GM19099 (cell line): ENCODE data around the gene RFPL1.

Experiments used
- POLR2A ChIP-seq: IDR thresholded peaks from 3 replicates; pipeline ENCODE4 v1.6.1; 2011; ENCODE audit warnings: low read depth; ENCODE audit not compliant: insufficient read length; ENCODE audit errors: extremely low read depth

The RFPL1 gene

DNA sequence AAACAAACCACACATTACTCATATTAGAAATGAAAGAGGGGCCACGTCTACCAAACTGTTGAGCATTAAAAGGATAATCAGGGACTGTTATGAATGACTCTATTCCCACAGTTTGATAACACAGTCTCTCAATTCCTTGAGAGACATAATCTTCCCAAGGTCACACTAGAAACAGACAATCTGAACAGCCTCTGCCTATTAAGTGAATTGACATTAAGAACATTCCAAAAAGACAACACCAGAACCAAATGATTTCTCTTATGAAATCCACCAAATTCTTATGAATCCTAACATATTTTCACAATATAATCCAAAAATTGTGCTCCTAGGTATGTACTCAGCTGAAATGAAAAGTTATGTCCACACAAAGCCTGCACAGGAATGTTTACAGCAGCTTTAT, 4.6 kb downstream of the RFPL1 start:
- TF ChIP-seq POLR2A = no peak

DNA sequence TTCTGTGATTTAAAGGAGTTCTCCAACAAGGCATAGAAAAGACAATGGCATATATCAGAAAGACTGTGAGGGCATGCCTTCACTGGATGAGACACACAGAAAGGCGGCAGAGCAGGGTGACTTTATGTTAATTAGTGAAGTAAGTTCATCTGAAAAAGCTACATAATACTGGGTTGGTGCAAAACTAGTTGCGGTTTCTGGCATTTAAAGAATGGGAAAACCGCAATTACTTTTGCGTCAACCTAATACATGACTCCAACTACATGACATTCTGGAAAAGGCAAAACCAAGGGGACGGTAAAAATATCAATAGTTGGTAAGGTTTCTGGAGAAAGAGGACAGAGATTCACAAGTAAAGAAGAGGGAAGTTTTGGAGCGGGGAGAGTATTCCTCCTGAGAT, 5.1 kb downstream of the RFPL1 start:
- no peak for TF ChIP-seq POLR2A

DNA sequence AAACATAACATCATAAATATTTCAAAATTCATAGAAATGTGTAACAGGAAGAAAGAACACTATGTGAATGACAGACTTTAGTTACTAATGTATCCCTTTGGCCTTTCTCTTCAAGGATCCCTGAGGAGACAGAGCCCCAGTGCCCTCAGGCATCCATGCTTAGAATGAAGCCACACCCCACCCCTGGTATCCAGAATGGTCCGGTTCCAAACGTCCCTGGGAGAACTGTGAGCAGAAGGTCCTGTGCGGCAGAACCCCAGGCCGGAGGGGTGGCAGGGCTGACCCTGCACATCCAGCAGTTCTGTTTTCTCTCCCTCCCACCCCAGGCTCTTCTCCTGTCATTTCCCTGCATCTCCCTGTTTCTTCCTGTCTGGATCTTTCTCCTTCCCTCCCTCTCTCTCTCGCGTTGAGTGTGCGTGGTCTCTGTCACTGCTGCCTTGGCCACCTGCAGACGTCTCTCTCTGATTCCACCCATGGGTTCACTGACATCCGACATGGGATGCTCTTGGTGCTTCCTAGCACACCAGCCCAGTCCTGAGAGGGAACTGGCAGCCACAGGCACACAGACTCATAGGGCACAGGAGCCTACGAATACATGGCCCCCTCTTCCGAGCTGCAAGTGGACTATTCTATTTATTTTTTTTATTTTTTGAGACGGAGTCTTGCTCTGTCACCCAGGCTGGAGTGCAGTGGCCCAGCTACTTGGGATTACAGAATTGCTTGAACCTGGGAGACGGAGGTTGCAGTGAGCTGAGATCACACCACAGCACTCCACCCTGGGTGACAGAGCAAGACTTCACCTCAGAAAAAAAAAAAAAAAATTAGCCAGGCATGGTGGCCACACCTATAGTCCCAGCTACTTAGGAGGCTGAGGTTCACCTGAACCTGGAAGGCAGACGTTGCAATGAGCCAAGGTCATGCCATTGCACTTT, 5.7 kb downstream of the RFPL1 start:
- no peak for TF ChIP-seq POLR2A

DNA sequence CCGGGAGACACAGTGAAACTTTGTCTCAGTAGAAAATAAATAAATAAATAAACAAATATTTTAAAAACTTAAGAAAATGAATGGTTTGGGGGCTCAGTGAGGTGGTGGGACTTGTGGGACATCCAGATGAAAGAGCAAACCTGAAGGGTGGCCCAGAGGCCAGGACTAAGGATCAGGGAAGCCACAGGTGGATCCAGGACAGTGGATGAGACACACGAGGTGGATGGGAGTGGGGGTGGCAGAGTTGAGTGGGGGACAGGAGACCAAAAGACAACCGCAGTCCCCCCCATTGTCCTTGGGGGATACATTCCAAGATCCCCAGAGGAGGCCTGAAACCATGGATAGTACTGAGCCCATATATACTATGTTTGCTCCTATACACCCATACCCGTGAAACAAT, 7.1 kb downstream of the RFPL1 start:
- TF ChIP-seq POLR2A = no peak

DNA sequence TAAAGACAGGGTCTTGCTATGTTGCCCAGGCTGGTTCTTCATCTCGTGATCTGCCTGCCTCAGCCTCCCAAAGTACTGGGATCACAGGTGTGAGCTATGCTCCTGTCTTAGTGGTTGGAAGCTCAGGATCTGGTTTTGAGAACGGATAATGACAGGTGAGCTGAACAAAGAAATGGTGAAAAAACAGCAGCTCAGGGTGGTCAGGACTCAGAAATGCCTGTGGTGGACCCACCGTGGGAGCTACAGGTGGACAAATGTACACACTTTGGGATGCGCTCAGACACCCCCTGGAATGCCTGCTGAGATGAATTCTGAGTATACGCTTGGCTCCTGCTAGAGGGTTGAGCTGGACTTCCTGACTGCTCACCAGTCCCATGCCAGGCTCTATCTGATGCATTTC, 9.5 kb downstream of the RFPL1 start:
- no peak for TF ChIP-seq POLR2A

DNA sequence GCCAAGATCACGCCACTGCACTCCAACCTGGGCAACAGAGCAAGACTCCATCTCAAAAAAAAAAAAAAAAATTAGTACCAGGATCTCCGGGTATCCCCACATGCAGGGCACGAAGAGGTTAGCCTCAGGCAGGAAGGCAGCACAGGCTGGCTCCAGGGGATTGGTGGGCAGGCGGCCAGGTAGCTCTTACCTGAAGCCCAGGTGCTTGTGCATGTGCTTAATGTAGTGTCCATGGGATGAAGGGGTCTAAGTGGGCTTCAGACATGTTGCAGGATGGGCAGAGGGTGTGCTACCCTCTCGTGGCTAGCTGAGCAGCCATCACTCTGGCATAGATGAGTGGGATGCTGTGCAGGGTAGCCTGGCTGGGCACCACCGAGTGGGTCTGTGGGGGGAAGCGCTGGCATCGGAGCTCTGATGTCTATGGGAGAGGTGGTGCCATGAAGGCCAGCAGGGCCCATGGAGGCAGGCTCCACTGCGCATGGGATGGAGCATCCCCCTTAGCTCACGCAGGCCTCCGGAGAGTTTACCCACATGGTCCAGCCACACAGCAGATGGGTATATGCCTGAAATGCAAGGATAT, 11.0 kb downstream of the RFPL1 start:
- no peak for TF ChIP-seq POLR2A

DNA sequence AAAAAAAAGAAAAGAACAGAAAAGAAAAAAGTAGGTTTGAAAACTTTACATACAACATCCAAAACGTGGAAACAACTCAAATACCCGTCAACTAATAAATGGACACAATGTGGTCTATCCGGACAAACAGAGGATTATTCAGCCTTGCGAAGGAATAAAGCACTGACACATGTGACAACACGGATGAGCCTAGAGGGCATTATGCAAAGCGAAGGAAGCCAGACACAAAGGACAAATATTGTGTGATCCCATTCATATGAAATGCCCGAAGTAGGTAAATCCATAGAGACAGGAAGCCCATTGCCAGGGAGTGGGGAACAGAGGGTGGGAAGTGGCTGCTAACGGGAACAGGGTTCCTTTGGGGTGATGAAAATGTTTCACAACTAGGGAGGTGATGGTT, 11.8 kb downstream of the RFPL1 start:
- no peak for TF ChIP-seq POLR2A

DNA sequence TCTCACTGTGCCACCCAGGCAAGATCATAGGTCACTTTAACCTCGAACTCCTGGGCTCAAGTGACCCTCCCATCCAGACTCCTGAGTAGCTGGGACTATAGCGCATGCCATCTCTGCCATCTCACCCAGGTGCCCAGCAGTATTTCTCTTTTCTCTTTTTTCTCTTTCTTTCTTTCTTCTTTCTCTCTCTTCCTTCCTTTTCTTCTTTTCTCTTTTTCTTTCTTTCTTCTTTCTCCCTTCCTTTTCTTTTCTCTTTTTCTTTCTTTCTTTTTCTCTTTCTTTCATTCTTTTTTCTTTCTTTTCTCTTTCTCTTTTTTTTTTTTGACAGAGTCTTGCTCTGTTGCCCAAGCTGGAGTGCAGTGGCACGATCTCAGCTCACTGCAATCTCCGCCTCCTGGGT, 13.5 kb downstream of the RFPL1 start:
- no peak for TF ChIP-seq POLR2A

DNA sequence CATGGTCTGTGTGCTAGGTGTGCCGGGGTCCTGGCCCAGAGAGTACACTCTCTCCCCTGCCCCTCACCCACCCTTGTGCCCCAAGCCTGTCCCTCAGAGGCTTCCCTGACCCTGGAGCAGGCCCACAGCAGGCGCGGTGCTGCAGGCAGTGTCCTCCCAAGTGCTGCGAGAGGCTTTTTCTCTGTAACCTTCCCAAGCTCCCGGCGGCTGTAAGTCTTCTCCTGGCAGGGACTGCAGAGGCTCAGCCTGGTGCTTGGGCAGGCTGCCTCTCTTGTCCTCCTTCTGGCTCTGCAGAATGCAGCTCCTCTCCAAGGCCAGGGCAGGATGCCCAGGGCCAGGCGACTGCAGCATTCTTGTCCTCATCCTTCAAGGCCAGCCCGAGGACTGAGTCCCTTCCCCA, 15.9 kb downstream of the RFPL1 start:
- TF ChIP-seq POLR2A = no peak

DNA sequence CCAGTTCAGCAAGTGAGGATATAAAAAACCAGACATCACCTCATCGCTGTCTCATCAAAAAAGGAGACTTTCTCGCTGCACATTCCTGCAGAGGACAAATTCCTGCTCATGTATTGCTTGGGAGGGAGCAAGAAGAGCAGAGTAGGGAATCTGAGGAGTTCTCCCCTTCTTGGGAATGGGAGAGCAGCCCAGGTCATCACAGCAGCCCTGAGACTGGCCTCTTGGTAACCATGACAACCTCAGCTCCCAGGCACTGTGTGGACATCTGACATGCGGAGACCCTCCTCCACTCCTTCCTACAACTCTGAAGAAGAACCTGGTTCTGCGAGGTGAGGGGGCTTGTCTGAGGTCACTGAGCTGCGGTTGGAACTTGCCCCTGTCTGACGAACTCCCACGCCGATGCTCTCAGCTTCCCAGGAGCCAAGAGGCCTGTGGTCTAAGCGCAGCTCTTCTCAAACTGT, 17.9 kb downstream of the RFPL1 start:
- TF ChIP-seq POLR2A = no peak

DNA sequence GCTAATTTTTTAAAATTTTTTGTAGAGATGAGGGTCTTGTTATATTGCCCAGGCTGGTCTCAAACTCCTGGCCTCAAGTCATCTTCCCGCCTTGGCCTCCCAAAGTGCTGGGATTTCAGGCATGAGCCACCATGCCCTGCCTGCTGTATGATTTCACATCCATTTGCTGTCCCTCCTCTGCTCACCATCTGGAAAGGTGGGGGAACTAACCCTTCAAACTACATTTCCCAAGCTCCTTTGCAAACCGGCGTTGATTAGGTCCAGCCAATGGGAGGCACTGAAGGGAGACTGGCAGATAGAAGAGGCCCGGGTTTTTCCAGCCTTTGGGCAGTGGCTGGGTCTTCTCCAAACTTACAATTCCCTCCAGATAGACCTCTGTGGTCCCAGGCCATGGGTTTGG, 19.3 kb downstream of the RFPL1 start:
- TF ChIP-seq POLR2A = no peak

DNA sequence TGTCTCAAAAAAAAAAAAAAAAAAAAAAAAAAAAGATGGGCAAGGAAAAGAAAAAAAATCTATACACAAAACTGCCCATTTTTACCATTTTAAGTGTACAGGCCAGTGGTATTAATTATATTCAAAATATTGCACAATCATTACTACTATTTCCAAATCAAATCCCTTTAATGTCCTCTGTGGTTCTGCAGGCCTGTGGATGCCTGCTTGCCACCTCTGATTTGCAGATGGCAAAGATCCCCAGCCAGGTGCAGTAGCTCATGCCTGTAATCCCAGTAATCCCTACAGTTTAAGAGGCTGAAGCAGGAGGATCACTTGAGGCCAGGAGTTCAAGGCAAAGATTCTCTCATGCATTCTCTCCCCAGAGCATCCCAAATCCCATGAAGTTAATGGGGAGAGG, 20.2 kb downstream of the RFPL1 start:
- no peak for TF ChIP-seq POLR2A

DNA sequence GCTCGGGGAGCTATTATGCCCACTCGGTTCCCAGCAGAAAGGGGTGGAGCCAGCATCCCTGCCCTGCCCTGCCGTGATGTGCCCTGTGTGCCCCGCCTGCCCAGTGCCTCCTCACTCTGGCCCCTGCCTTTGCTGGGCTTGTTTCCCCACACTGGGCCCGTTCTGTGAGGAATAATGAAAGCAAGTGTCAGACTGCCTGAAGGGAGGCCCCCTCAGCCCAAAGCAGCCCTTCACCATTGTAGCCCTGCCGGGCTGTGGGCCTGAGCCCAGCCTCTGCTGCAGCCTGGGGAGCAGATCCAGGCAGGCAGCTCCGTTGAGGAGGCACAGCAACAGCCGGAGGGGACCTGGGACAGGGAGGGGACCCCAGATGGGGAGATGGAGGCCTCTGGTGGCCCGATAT, 21.4 kb downstream of the RFPL1 start:
- TF ChIP-seq POLR2A = no peak

DNA sequence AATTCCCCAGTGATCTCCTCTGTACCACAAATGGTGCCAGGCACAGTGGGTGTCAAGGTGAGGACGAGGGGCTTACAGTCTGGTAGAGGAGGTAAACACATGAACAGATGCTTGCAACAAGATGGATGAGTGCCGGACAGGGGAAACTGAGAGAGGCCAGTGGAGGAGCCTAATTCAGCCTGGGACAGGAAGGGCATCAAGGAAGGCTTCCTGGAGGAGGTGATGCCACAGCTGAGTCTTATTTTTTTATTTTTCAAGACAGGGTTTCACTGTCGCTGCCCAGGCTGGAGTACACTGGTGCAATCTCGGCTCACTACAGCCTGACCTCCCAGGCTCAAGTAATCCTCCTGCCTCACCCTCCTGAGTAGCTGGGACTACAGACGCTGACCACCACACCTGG, 22.9 kb downstream of the RFPL1 start:
- no peak for TF ChIP-seq POLR2A

DNA sequence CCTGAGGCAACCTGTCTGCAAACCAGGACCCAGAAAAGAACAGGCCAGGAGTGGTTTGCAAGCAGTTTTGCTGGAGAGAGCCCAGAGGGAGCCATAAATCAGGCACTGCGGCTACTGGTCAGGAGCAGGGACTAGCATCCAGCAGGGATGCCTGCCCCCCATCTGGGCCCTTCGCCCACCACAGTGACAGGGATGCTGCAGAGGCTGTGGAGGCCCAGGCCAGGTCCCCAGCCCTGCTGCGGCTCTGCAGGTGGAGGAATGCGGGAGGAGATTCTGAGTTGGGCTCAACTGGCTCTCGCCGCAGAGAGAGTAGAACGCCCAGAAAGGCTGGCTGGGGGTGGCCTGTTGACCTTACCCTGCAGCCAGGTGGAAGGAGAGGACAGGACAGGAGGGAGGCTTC, 25.2 kb downstream of the RFPL1 start:
- no peak for TF ChIP-seq POLR2A

DNA sequence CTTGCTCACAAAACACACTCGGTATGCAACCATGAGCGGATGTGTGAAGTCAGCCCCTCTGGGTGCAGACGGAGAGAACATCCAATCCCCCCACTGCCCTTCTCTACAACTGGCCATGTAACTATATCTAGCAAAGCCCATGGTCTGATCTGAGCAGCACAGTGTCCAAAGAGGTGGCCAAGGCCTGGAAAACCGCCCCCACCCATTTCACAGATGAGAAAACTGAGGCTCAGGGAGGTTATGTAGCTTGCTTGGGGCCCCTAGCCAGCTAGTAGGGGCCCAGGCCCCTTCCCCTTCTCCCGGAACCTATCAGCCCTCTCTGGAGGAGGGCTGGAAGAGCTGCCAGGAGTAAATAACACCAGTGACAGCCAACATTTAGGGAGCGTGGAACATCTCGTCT, 26.2 kb downstream of the RFPL1 start:
- TF ChIP-seq POLR2A = no peak
